Measurements from ENCODE around the gene RAP1A.
"Not testable (repeated sequence)": the region's sequence is repeated elsewhere in the genome, so short reads cannot be mapped to it uniquely, and the experiment has no call there.

Gene RAP1A

GRCh38 chr1:111671852-111672251, 52.3 kb downstream of the RAP1A start:
- DNase-seq: no peak

GRCh38 chr1:111672331-111672730, 52.7 kb downstream of the RAP1A start:
- no peak for DNase-seq

- DNase-seq: no peak
Observed at GRCh38 chr1:111677604-111678003, 58.0 kb downstream of the RAP1A start.

GRCh38 chr1:111679541-111679940, 60.0 kb downstream of the RAP1A start:
- no peak for DNase-seq

- DNase-seq: not testable (repeated sequence)
Observed at GRCh38 chr1:111680212-111680800, 60.7 kb downstream of the RAP1A start.

GRCh38 chr1:111685293-111686153, 65.9 kb downstream of the RAP1A start:
- DNase-seq: not testable (repeated sequence)

GRCh38 chr1:111690306-111690617, 70.7 kb downstream of the RAP1A start:
- DNase-seq: no peak

- DNase-seq: no peak
Observed at GRCh38 chr1:111691886-111692285, 72.3 kb downstream of the RAP1A start.

- DNase-seq: no peak
Observed at GRCh38 chr1:111695801-111696200, 76.2 kb downstream of the RAP1A start.

GRCh38 chr1:111696330-111696729, 76.7 kb downstream of the RAP1A start:
- DNase-seq: no peak

- DNase-seq: no peak
Observed at GRCh38 chr1:111699268-111699667, 79.7 kb downstream of the RAP1A start.

GRCh38 chr1:111702504-111703050, 83.0 kb downstream of the RAP1A start:
- no peak for DNase-seq

GRCh38 chr1:111704240-111704639, 84.7 kb downstream of the RAP1A start:
- no peak for DNase-seq

GRCh38 chr1:111704776-111705175, 85.2 kb downstream of the RAP1A start:
- DNase-seq: no peak

GRCh38 chr1:111705841-111706240, 86.3 kb downstream of the RAP1A start:
- no peak for DNase-seq

GRCh38 chr1:111706921-111707320, 87.3 kb downstream of the RAP1A start:
- DNase-seq: no peak

- DNase-seq: no peak
Observed at GRCh38 chr1:111707906-111708305, 88.3 kb downstream of the RAP1A start.

GRCh38 chr1:111709986-111710385, 90.4 kb downstream of the RAP1A start:
- no peak for DNase-seq

GRCh38 chr1:111716333-111716732, 96.7 kb downstream of the RAP1A start:
- no peak for DNase-seq

GRCh38 chr1:111717450-111717849, 97.9 kb downstream of the RAP1A start:
- DNase-seq: no peak

GRCh38 chr1:111719135-111719534, 99.5 kb downstream of the RAP1A start:
- DNase-seq: no peak

GRCh38 chr1:111719674-111720132, 100.1 kb downstream of the RAP1A start:
- no peak for DNase-seq

GRCh38 chr1:111720274-111720976, 100.8 kb downstream of the RAP1A start:
- no peak for DNase-seq
